Esophagus squamous epithelium (tissue), 5 donors: ENCODE results near the gene SPTBN4. TPM values are rescaled to one million over a fixed set of nuclear protein-coding genes. Genes with fewer than 3 reads are reported as not detected.
"Not testable (repeated sequence)": the region's sequence is repeated elsewhere in the genome, so short reads cannot be mapped to it uniquely, and the experiment has no call there.

Experiments used
- DNase-seq: peaks from one replicate; lab custom pipeline; 2025; lab: John Stamatoyannopoulos, UW
- H3K27ac ChIP-seq, 4 donors: fragments of 200-600 bp; sonication (generic); one replicate each; pipeline ENCODE4 v1.5.1; 2016 to 2019; ENCODE audit warnings: mild to moderate bottlenecking in 1 of 4
- H3K27me3 ChIP-seq, 4 donors: fragments of 200-600 bp; sonication (generic); 1 replicate in 3 of 4; 2 replicates in 1 of 4; pipeline versions ENCODE4 v1.5.1 to v1.6.0; 2017 to 2021; ENCODE audit warnings: antibody characterized with exemption in 1 of 4
- H3K36me3 ChIP-seq, 3 donors: fragments of 200-600 bp; sonication (generic); one replicate each; pipeline ENCODE4 v1.5.1; 2016 to 2019
- H3K4me1 ChIP-seq, 3 donors: fragments of 200-600 bp; sonication (generic); one replicate each; pipeline ENCODE4 v1.5.1; 2017 to 2019
- H3K4me3 ChIP-seq, 4 donors: fragments of 200-600 bp; sonication (generic); 1 replicate in 3 of 4; 2 replicates in 1 of 4; pipeline ENCODE4 v1.5.1; 2016 to 2019; ENCODE audit warnings: mild to moderate bottlenecking in 2 of 4, moderate library complexity in 1 of 4
- H3K9me3 ChIP-seq, 3 donors: fragments of 200-600 bp; sonication (generic); one replicate each; pipeline ENCODE4 v1.5.1; 2016 to 2019
- CTCF ChIP-seq, 6 experiments: fragments of 450-650 bp in 4 of 6; fragments of 200-600 bp in 2 of 6; sonication (generic) in 2 of 6; IDR thresholded peaks; one replicate each; pipeline ENCODE4 v1.5.1; 2016 to 2019; ENCODE audit warnings: antibody characterized with exemption in 6 of 6, mild to moderate bottlenecking in 4 of 6, moderate library complexity in 4 of 6
- POLR2A ChIP-seq, 4 donors: fragments of 450-650 bp; IDR thresholded peaks; one replicate each; pipeline ENCODE4 v1.6.1; 2017; ENCODE audit warnings: antibody characterized with exemption in 4 of 4, mild to moderate bottlenecking in 4 of 4, moderate library complexity in 3 of 4
- WGBS, 2 donors: methylation state at CpG; one replicate each; pipeline ENCODE4 v1.1.5; 2018; 5-methylcytosine and 5-hydroxymethylcytosine counted together
- intact Hi-C: fragments of 100-400 bp; cut with DNase I; formaldehyde crosslinking; loops from one replicate; pipeline ENCODE4 v1.15.0; 2022
- total RNA-seq, 4 donors: library from RNA; depleted of rRNA; stranded (reverse); fragments of >200 nt; gene quantifications; one replicate each; pipeline ENCODE4 v1.1.0, GENCODE V29; 2016
- donor health status: DM: yes; HTN: yes; CAD: no.

SPTBN4 gene
- total RNA-seq, 4 donors from 2014 or later: 0.08 to 2.0 (median 1.2) TPM

GRCh38 chr19:40539070-40539469, 72.3 kb downstream of the SPTBN4 start:
- no peak overlapping the region for H3K4me3 ChIP-seq
- peaks cover 0 to 6% (median 5%) of the 10 kb centered on the region in 3 donors for H3K4me1 ChIP-seq
- H3K36me3 ChIP-seq: no peaks in the 10 kb centered on the region
- TF ChIP-seq POLR2A (IDR thresholded peaks at IDR 0.05) (no peak), CTCF (IDR thresholded peaks at IDR 0.05) (no peak)
- WGBS, 2 donors: 76 to 84% methylated on average over 2 to 4 of the region's 4 CpGs
- H3K27me3 ChIP-seq: peaks cover 0 to 6% (median 0%) of the 10 kb centered on the region in 4 donors
- H3K9me3 ChIP-seq: no peaks in the 10 kb centered on the region
- no peak overlapping the region for H3K27ac ChIP-seq
- no peak for DNase-seq
- intact Hi-C loops: loop anchor here (10.0 kb wide), 1 partner anchor 96 kb away; no protein-coding TSS in a partner anchor

- Histone ChIP-seq H3K4me3 (no peak overlapping the region), H3K36me3 (no peaks in the 10 kb centered on the region), H3K9me3 (no peaks in the 10 kb centered on the region), H3K27ac (no peak overlapping the region), H3K27me3 (no peaks in the 10 kb centered on the region), H3K4me1 (peaks cover 0 to 6% (median 5%) of the 10 kb centered on the region in 3 donors)
- TF ChIP-seq POLR2A (IDR thresholded peaks at IDR 0.05): no peak
- no peak for TF ChIP-seq CTCF (IDR thresholded peaks at IDR 0.05)
- intact Hi-C loops: loop anchor here (5.0 kb wide), 1 partner anchor 55 kb away; no protein-coding TSS in a partner anchor
- DNase-seq: no peak
- WGBS, 2 donors: 32 to 34% methylated on average over 5 to 6 of the region's 6 CpGs
Measured at GRCh38 chr19:40542202-40542859, 75.5 kb downstream of the SPTBN4 start.

- 98 to 100% methylated on average over 3 to 4 of the region's 6 CpGs for WGBS, 2 donors
- Histone ChIP-seq H3K4me1 (peaks cover 0 to 6% (median 5%) of the 10 kb centered on the region in 3 donors), H3K27me3 (peaks cover 0 to 1% (median 0%) of the 10 kb centered on the region in 4 donors), H3K9me3 (no peaks in the 10 kb centered on the region), H3K27ac (no peak overlapping the region), H3K36me3 (no peaks in the 10 kb centered on the region), H3K4me3 (no peak overlapping the region)
- intact Hi-C loops: loop anchor here (5.0 kb wide), 1 partner anchor 54 kb away; no protein-coding TSS in a partner anchor
- TF ChIP-seq POLR2A (IDR thresholded peaks at IDR 0.05) (no peak), CTCF (IDR thresholded peaks at IDR 0.05) (no peak)
- DNase-seq: no peak
Measured at GRCh38 chr19:40543029-40543597, 76.3 kb downstream of the SPTBN4 start.

- H3K36me3 ChIP-seq, H3K9me3 ChIP-seq, H3K4me3 ChIP-seq, intact Hi-C loops, DNase-seq, H3K27ac ChIP-seq: not testable (repeated sequence)
- peaks cover 3 to 10% (median 9%) of the 10 kb centered on the region in 3 donors for H3K4me1 ChIP-seq
- 75 to 84% methylated on average over 3 of the region's 3 CpGs for WGBS, 2 donors
- peaks cover 0 to 33% (median 0%) of the 10 kb centered on the region in 4 donors for H3K27me3 ChIP-seq
Measured at GRCh38 chr19:40546153-40546841, 79.5 kb downstream of the SPTBN4 start.

- H3K27me3 ChIP-seq: peaks cover 0 to 36% (median 0%) of the 10 kb centered on the region in 4 donors
- H3K4me1 ChIP-seq, H3K27ac ChIP-seq, intact Hi-C loops, DNase-seq, H3K36me3 ChIP-seq, H3K4me3 ChIP-seq, H3K9me3 ChIP-seq: not testable (repeated sequence)
- 85 to 91% methylated on average over 3 to 4 of the region's 4 CpGs for WGBS, 2 donors
Measured at GRCh38 chr19:40547190-40547589, 80.4 kb downstream of the SPTBN4 start.

- intact Hi-C loops: no loop called here
- peaks cover 0 to 43% (median 0%) of the 10 kb centered on the region in 4 donors for H3K27me3 ChIP-seq
- H3K4me1 ChIP-seq: peaks cover 3 to 7% (median 5%) of the 10 kb centered on the region in 3 donors
- TF ChIP-seq POLR2A (IDR thresholded peaks at IDR 0.05): no peak
- TF ChIP-seq CTCF (IDR thresholded peaks at IDR 0.05): no peak
- DNase-seq: no peak
- H3K9me3 ChIP-seq: no peaks in the 10 kb centered on the region
- H3K36me3 ChIP-seq: no peaks in the 10 kb centered on the region
- 73 to 100% methylated on average over 1 of the region's 1 CpG for WGBS, 2 donors
- H3K27ac ChIP-seq: no peak overlapping the region
- H3K4me3 ChIP-seq: no peak overlapping the region
Measured at GRCh38 chr19:40547836-40548235, 81.0 kb downstream of the SPTBN4 start.
